Sigmoid colon (tissue), 7 donors: ENCODE measurements around the gene FILIP1L. TPM values are rescaled to one million over a fixed set of nuclear protein-coding genes. Genes with fewer than 3 reads are reported as not detected.

Experiments used
- DNase-seq: peaks from one replicate; pipeline ENCODE4 v3.0.0-alpha.2; 2019
- H3K27ac ChIP-seq, 4 donors: fragments of 200-600 bp; sonication (generic); one replicate each; pipeline ENCODE4 v1.5.1; 2016 to 2019; ENCODE audit warnings: mild to moderate bottlenecking in 1 of 4
- H3K27me3 ChIP-seq, 3 donors: fragments of 200-600 bp; sonication (generic); one replicate each; pipeline ENCODE4 v1.5.1; 2019; ENCODE audit warnings: mild to moderate bottlenecking in 1 of 3
- H3K36me3 ChIP-seq, 4 donors: fragments of 200-600 bp; sonication (generic); one replicate each; pipeline ENCODE4 v1.5.1; 2016 to 2019
- H3K4me1 ChIP-seq, 4 donors: fragments of 200-600 bp; sonication (generic); one replicate each; pipeline ENCODE4 v1.5.1; 2017 to 2019
- H3K4me3 ChIP-seq, 4 donors: fragments of 200-600 bp; sonication (generic); one replicate each; pipeline ENCODE4 v1.5.1; 2017 to 2019; ENCODE audit warnings: mild to moderate bottlenecking in 2 of 4, moderate library complexity in 1 of 4
- H3K9me3 ChIP-seq, 4 donors: fragments of 200-600 bp in 3 of 4; sonication (generic) in 3 of 4; one replicate each; pipeline versions ENCODE4 v1.5.1 to v1.6.1; 2013 to 2019
- EP300 ChIP-seq, 4 donors: sonication (generic); formaldehyde crosslinking; IDR thresholded peaks; one replicate each; pipeline ENCODE4 v1.6.1; 2017; ENCODE audit warnings: antibody characterized with exemption in 4 of 4
- POLR2A ChIP-seq, 2 donors: fragments of 450-650 bp; IDR thresholded peaks; one replicate each; pipeline ENCODE4 v1.6.1; 2016; ENCODE audit warnings: antibody characterized with exemption in 2 of 2, mild to moderate bottlenecking in 2 of 2, moderate library complexity in 2 of 2
- POLR2AphosphoS5 ChIP-seq, 4 donors: sonication (generic); formaldehyde crosslinking; IDR thresholded peaks; one replicate each; pipeline ENCODE4 v1.6.1; 2017; ENCODE audit warnings: antibody characterized with exemption in 4 of 4
- WGBS, 2 donors: extraction: QIAGEN DNeasy Blood & Tissue Kit; methylation state at CpG; one replicate each; pipeline ENCODE4 v1.1.7; 2013; 5-methylcytosine and 5-hydroxymethylcytosine counted together
- intact Hi-C: fragments of 100-400 bp; cut with DNase I; formaldehyde crosslinking; loops from one replicate; pipeline ENCODE4 v1.15.1; 2023
- polyA plus RNA-seq, 3 donors: library from polyadenylated mRNA; stranded (reverse); fragments of 200-250 nt; gene quantifications; one replicate each; pipeline ENCODE4 v1.2.3, GENCODE V29; 2013
- total RNA-seq, 4 donors: library from RNA; depleted of rRNA; stranded (reverse); fragments of >200 nt; gene quantifications; one replicate each; pipeline ENCODE4 v1.1.0, GENCODE V29; 2016
- TF ChIP-seq, protein P1 (sequence below), 4 experiments: fragments of 450-650 bp in 3 of 4; fragments of 200-600 bp in 1 of 4; IDR thresholded peaks; one replicate each; pipeline ENCODE4 v1.5.1; 2016 to 2019; ENCODE audit warnings: antibody characterized with exemption in 4 of 4, mild to moderate bottlenecking in 3 of 4, moderate library complexity in 2 of 4
- donor health status: healthy with polysubstance abuse.
- donor health status: Bipolar disorder and iron deficiency.
- donor health status: healthy.

FILIP1L gene
- total and polyA plus RNA-seq, 7 donors = 6.0 to 93.3 (median 42.5) TPM

DNA sequence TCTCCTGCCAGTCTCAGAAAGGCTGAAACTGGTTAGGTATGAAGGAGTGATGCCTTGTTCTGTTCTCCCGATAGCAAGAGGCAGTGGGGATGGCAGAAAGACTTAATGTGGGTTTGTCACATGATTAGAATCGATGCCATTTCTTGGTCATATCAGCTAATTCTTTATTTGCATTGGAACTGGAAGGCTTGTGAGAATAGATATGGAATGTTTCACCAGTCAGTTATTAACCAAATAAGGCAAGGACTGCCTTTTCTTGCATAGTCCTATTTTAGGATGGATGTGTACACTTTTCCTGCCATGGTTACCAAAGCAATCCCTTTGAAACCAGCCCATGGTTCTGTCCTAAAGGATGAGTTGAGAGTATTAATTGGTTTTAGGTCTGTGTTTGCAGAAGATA is 33.7 kb downstream of the FILIP1L start:
- Histone ChIP-seq H3K27me3 (no peaks in the 10 kb centered on the region), H3K4me3 (no peak overlapping the region), H3K4me1 (peaks cover 0 to 32% (median 22%) of the 10 kb centered on the region in 4 donors), H3K27ac (peak overlapping the region in 2 of 4 donors; percentile 31 to 44), H3K36me3 (no peaks in the 10 kb centered on the region), H3K9me3 (no peaks in the 10 kb centered on the region)
- no peak for DNase-seq
- intact Hi-C loops = no loop called here
- TF ChIP-seq POLR2A (IDR thresholded peaks at IDR 0.05) (no peak), POLR2AphosphoS5 (IDR thresholded peaks at IDR 0.05) (no peak), EP300 (IDR thresholded peaks at IDR 0.05) (no peak)
- TF ChIP-seq, protein P1, sequence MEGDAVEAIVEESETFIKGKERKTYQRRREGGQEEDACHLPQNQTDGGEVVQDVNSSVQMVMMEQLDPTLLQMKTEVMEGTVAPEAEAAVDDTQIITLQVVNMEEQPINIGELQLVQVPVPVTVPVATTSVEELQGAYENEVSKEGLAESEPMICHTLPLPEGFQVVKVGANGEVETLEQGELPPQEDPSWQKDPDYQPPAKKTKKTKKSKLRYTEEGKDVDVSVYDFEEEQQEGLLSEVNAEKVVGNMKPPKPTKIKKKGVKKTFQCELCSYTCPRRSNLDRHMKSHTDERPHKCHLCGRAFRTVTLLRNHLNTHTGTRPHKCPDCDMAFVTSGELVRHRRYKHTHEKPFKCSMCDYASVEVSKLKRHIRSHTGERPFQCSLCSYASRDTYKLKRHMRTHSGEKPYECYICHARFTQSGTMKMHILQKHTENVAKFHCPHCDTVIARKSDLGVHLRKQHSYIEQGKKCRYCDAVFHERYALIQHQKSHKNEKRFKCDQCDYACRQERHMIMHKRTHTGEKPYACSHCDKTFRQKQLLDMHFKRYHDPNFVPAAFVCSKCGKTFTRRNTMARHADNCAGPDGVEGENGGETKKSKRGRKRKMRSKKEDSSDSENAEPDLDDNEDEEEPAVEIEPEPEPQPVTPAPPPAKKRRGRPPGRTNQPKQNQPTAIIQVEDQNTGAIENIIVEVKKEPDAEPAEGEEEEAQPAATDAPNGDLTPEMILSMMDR (IDR thresholded peaks at IDR 0.05) = no peak
- 73 to 85% methylated on average over 2 of the region's 2 CpGs for whole genome bisulfite sequencing, 2 donors

DNA sequence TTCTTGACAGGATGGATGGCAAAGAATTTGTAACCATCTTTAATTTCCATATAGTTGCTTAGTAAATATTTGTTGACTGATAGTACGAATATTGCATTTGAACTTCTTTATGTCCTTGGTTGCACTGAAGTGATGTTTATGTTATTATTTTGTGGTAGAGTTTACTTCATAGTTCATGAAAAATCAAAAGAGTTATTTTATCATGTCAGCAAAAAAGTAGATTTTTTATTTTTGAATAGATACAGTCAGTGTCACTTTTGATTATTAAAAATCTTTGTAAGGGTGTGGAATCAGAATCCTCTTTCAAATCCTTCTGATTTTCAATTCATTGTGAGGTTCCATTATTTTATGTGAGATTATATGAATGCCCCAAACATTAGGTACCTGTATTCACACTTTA is 35.0 kb downstream of the FILIP1L start:
- Histone ChIP-seq H3K4me3 (no peak overlapping the region), H3K36me3 (no peaks in the 10 kb centered on the region), H3K27me3 (no peaks in the 10 kb centered on the region), H3K4me1 (peaks cover 0 to 27% (median 23%) of the 10 kb centered on the region in 4 donors), H3K9me3 (no peaks in the 10 kb centered on the region), H3K27ac (no peak overlapping the region)
- no peak for DNase-seq
- TF ChIP-seq EP300 (IDR thresholded peaks at IDR 0.05) = no peak
- TF ChIP-seq POLR2AphosphoS5 (IDR thresholded peaks at IDR 0.05) = no peak
- TF ChIP-seq POLR2A (IDR thresholded peaks at IDR 0.05) = no peak
- TF ChIP-seq, protein P1 (IDR thresholded peaks at IDR 0.05) = no peak
- intact Hi-C loops = no loop called here
- 91 to 94% methylated on average over 1 of the region's 1 CpG for WGBS, 2 donors

DNA sequence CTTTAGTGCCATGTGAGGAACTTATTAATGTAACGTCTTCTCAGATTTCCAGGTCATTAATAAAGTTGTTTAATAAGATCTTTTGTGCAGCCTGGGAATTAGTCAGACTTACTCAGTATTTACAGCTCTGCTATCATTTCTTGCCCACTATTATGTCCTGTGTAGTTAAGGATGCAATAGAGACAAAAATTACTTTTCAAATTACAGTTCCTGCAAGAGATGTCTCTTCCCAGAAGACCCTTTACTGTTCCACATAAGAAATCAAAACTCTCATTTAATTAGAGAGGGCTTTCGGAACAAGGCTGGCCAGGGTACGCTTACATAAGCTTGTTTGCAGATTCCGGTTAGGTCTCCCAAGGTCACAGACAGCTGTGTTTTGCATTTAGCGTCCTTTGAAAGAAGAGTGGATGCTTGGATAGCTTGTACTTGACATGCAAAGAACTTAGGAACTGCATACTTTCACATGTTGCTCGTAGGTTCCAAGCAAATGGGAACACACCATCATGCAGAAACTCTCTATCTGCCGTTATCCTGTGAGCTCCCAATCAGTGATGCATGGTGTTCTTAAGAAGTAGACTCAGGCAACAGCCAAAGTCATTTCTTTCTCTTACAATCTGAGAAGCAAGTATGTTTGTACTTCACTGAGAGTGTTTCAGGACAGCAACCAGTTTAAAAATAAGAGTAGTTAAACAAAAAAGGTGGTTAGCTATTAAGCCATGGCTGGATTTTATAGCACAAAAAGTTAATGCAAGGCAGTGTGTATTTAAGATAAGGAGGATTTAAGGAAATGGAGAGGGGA is 37.4 kb downstream of the FILIP1L start:
- H3K27me3 ChIP-seq = no peaks in the 10 kb centered on the region
- H3K4me3 ChIP-seq = no peak overlapping the region
- 16 to 60% methylated on average over 7 of the region's 7 CpGs for WGBS, 2 donors
- TF ChIP-seq POLR2A (IDR thresholded peaks at IDR 0.05) (no peak), POLR2AphosphoS5 (IDR thresholded peaks at IDR 0.05) (peak in 1 of 4 donors; percentile 6)
- H3K9me3 ChIP-seq = no peaks in the 10 kb centered on the region
- peaks cover 0 to 35% (median 29%) of the 10 kb centered on the region in 4 donors for H3K4me1 ChIP-seq
- no peak for DNase-seq
- no peaks in the 10 kb centered on the region for H3K36me3 ChIP-seq
- peak overlapping the region in 3 of 4 donors; percentile 21 to 76 (median 76) for H3K27ac ChIP-seq
- intact Hi-C loops = no loop called here

DNA sequence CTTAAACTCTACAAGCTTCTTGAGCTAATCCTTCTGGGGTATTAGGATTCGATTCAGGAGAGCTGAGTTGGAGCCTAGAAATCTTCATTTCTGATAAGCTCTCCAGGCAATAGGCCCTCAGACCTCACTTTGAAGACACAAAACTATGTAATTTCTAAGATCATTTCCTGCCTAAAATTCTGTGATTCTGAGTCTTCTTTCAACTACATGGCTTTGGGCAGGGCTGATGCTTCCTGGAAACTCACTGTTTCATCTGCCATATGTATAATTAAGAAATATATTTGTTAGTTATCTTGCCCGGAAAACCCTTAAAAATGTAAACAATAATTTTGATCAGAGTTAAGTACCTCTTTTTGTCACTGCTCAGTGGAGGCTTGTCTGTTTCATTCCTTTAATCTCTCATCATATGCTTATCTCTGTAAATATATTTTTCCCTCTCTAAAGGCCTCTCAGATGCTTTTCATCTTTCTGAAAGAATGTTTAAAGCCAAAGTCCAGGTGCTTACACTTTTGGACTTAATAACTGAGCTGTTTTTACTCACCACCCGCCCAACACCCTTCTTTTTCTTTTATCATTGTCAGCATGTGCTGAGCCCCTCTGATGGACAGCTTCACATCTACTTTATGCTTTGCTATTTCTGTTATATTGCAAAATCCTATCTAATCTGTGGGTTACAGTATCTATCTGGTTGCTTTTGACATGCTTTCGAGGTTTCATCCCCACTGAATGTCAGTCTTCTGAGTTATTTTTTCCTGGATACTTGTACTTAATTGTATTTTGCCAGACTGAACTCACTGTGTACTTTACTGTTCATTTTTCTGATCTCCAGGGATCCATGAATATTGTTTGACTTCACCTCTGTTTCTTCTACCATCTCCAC is 38.2 kb downstream of the FILIP1L start:
- Histone ChIP-seq H3K36me3 (no peaks in the 10 kb centered on the region), H3K27me3 (no peaks in the 10 kb centered on the region), H3K4me3 (no peak overlapping the region), H3K9me3 (no peaks in the 10 kb centered on the region), H3K27ac (peak overlapping the region in 3 of 4 donors; percentile 21 to 76 (median 76)), H3K4me1 (peaks cover 0 to 35% (median 28%) of the 10 kb centered on the region in 4 donors)
- DNase-seq = no peak
- WGBS, 2 donors = 42 to 62% methylated on average over 4 of the region's 4 CpGs
- TF ChIP-seq POLR2AphosphoS5 (IDR thresholded peaks at IDR 0.05) (no peak), EP300 (IDR thresholded peaks at IDR 0.05) (no peak), POLR2A (IDR thresholded peaks at IDR 0.05) (no peak)
- TF ChIP-seq, protein P1 (IDR thresholded peaks at IDR 0.05) = no peak
- intact Hi-C loops = no loop called here

DNA sequence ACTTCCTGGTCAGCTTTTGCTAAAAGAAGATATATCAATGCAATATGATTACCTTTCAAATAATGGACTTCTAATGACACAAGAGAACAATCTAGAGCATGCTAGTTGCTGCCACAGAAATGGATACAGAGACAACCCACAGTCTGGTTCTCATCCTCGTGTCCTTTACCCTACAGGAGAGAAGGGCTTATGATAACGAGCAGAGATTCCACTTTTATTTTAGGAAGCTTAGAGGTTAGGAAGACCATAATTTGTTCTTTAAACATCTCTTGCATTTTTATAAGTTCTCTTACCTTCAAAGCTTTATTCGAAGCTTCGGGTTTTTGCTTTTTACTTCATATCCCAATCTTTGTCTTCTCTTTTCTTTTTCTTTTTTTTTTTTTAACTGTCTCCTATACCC is 39.1 kb downstream of the FILIP1L start:
- Histone ChIP-seq H3K27ac (peak overlapping the region in 2 of 4 donors; percentile 76), H3K4me3 (no peak overlapping the region), H3K36me3 (no peaks in the 10 kb centered on the region), H3K4me1 (peaks cover 0 to 35% (median 29%) of the 10 kb centered on the region in 4 donors), H3K27me3 (no peaks in the 10 kb centered on the region), H3K9me3 (no peaks in the 10 kb centered on the region)
- intact Hi-C loops = no loop called here
- DNase-seq = no peak
- 90 to 96% methylated on average over 4 of the region's 4 CpGs for WGBS, 2 donors
- TF ChIP-seq EP300 (IDR thresholded peaks at IDR 0.05) (no peak), POLR2A (IDR thresholded peaks at IDR 0.05) (no peak), POLR2AphosphoS5 (IDR thresholded peaks at IDR 0.05) (no peak)
- TF ChIP-seq, protein P1 (IDR thresholded peaks at IDR 0.05) = no peak
